GM03348 (cell line): ENCODE results near the gene SMCO3.
A peak's percentile ranks its signal among the peaks of the same experiment; 100 is the strongest.

Experiments
- DNase-seq: peaks from one replicate; pipeline ENCODE4 v3.0.0; 2012; ENCODE audit warnings: low spot score

Gene SMCO3

GRCh38 chr12:14827043-14827442, 13.1 kb upstream of the SMCO3 start:
- no peak for DNase-seq

- DNase-seq = no peak
Measured at GRCh38 chr12:14826491-14826890, 12.5 kb upstream of the SMCO3 start.

- no peak for DNase-seq
Measured at GRCh38 chr12:14825256-14825655, 11.3 kb upstream of the SMCO3 start.

GRCh38 chr12:14824012-14824634, 10.1 kb upstream of the SMCO3 start:
- DNase-seq = no peak

DNA sequence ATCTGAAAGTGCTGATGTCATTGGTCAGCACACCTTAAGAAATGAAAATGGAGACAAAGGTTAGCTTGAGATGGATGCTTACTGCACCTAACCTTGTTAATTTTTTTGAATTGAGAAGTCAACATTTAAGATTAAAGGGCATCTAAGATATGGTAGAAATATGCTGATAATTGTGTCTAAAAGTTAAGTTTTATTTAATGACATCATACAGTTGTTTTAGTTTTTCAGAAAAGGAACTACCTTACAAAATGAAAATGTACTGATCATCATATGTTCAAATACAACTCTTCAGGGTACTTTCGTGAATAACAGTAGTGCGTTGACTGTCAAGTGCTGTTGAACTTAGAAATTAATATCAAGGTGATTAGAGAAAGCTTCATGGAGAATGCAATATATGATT, 2.5 kb downstream of the SMCO3 start:
- no peak for DNase-seq

DNA sequence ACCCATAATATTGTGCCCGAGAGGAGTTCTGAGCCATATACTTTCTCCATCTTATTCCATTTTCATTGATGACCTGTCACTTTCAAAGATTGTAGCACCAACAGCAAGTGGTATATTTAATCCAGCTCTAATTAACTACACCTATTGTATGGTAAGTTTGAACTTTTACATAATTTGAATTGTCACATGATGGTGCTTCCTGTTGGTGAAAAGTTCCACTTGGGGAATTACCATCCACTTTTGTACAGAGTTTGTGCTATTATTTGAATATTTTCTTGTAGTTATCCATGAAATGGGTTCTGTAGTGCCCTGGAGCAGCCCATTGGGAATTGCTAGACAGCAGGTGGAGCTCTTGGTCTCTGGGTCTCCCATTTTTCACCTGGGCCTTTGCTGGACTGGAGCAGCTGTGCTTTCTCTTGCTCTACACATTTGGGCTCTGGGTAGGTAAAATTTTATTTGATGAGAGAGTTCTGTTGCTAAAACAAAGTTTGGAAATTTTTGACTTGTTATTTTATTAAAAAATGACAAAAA, 3.0 kb downstream of the SMCO3 start:
- peak; percentile 31 for DNase-seq

GRCh38 chr12:14810167-14810952, 3.6 kb downstream of the SMCO3 start:
- no peak for DNase-seq

DNA sequence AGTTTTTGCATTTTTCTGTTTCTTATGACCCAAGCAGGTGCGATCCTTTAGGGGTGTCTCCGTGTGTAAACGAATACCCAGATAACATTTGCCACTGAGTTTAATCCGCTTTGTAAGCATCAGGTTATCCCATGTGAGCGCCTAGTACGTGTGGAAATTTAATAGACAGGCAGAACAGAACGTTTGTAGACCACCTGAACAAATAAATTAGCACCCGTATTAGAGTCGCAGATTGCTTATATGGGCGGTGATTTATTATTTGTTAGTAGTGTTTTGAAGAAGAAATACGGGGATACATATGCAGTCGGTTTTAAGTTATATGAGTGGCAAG, 10.2 kb downstream of the SMCO3 start:
- DNase-seq = no peak

- peak; percentile 95 for DNase-seq
Measured at GRCh38 chr12:14803011-14803829, 10.8 kb downstream of the SMCO3 start, which contains the start of the genes C12orf60 and WBP11. Gene C12orf60, plus strand, starts transcription at chr12:14803670. Its CDS starts 19,266 bp downstream, at chr12:14822936. Gene WBP11, minus strand, starts transcription at chr12:14803478. Its CDS starts 2,095 bp downstream, at chr12:14801383.

GRCh38 chr12:14802721-14803010, 11.3 kb downstream of the SMCO3 start:
- DNase-seq = peak; percentile 4

DNA sequence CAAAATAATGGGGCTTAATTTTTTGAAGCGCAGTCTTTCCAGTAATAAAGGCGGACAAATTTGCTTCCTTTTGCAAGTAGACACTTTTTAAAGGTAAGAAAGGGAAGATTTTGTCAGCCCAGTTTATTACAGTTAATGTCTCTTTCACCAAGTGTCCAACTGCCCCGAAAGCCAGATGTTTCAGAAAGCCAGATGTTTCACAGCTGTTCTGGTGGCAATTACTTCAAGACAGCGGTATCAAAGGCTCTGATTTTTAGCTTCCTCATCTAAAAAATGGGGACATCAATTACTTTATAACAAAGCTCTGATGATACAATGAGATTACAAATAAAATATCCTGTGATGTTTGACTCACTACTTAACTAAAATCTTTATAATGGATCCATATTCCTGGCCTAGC, 11.7 kb downstream of the SMCO3 start:
- no peak for DNase-seq

GRCh38 chr12:14795028-14795448, 18.9 kb downstream of the SMCO3 start:
- DNase-seq = no peak

DNA sequence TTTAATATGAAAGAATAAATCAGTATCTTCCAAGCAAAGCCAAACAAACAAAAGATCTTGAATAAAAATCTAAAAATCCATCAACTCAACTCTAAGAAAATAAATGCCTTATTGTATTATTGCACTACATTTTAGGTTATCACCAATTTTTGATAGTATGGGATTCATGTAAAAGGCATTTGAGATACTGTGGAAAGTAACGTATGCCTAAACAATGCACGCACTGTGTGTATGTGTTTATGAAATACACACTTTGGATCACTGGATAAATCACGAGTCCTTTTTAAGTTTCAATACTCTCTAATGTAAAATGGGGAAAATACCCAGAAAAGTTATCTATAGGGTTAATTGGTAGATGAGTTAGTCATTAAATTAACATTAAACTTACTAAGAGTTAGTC, 28.4 kb downstream of the SMCO3 start:
- DNase-seq = no peak

DNA sequence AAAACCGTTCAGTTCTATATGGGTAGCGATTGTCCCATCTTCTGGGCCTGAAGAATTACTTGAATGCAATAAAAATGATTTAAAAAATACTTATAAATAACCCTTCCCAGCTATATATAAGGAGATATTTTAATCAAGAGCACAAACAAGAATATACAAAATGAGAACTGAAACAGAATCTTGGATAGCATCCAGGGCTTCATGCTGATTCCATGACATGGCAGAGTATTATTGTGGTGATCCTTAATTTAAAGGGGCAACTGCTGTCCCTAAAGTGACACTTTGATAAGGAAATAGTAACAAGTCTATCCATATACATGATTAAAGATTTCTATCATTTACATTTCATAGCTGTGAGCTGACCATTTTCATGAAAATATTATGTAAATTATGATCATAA, 29.5 kb downstream of the SMCO3 start:
- no peak for DNase-seq

DNA sequence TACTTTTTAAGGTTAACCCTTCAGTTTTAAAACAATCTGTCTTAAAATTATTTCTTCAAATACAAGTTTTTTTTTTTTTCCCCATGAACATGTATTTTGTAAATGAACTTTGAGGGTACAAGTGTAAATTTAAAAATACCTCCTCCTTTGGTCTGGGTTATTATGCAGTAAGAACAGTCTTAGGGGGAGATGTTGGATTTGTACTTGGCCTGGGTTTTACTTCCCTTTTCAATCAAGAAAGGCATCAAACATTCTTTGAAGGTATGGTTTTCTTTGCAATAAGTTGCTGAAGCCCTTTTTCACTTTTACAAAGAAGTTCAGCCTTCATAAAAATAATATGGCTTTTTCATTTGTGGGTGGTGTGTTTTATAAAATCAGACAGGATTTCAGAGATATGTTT, 31.2 kb downstream of the SMCO3 start:
- DNase-seq = no peak

DNA sequence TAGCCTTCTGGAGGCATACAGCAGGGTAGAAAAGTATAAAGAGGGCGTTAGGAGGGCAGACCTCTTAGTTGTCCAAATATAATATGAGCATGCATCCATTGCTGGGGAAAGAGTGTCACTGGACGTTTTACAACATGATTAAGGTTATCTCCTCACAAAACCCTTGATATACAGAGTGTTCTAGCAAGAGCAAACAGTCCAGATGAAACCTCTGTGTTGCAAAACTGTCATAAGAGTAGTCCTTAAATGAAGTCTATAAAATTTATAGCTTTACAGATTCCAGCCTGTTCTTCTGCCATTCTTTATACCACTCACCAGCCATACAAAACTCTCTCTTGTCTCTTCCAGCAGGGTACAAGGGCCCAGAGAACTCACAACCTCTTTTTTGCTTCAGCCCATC, 32.4 kb downstream of the SMCO3 start:
- no peak for DNase-seq

GRCh38 chr12:14780859-14781258, 33.1 kb downstream of the SMCO3 start:
- no peak for DNase-seq

GRCh38 chr12:14779834-14780233, 34.1 kb downstream of the SMCO3 start:
- DNase-seq = no peak

- no peak for DNase-seq
Measured at GRCh38 chr12:14777271-14777670, 36.7 kb downstream of the SMCO3 start.

- peak; percentile 11 for DNase-seq
Measured at GRCh38 chr12:14776236-14776961, 37.6 kb downstream of the SMCO3 start.

- DNase-seq = peak; percentile 52
Measured at GRCh38 chr12:14775636-14775980, 38.4 kb downstream of the SMCO3 start.
